GM21737 (cell line): Measurements from ENCODE around the gene COQ8B.

Experiments used
- ATAC-seq: cut with Tn5 transposase; IDR thresholded peaks from one replicate; pipeline ENCODE4 v1.9.1; 2021; ENCODE audit warnings: mild to moderate bottlenecking, moderate library complexity; ENCODE audit not compliant: unreplicated experiment

COQ8B gene

DNA sequence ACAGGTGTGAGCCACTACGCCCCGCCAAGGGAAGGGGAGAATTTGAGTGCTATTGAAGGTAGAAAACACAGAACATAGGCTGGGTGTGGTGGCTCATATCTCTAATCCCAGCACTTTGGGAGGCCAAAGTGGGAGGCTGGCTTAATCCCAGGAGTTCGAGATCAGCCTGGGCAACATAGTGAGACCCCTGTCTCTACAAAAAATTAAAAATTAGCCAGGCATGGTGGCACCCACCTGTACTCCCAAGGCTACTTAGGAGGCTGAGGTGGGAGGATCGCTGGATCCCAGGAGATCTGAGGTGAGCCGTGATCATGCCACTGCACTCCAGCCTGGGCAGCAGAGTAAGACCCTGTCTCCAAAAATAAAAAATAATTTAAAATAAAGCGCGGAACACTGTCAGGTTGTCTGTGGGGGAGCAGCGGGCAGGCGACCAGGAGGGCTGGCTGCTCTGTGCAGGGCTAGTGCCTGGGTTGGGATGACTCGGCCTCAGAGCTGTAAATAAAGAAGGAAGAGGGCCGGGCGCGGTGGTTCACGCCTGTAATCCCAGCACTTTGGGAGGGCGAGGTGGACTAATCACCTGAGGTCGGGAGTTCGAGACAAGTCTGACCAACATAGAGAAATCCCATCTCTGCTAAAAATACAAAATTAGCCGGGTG lies 74.5 kb downstream of the COQ8B start:
- no peak for ATAC-seq
